ENCODE data around the gene MRS2. TPM values are rescaled to one million over a fixed set of nuclear protein-coding genes. Genes with fewer than 3 reads are reported as not detected.

The MRS2 gene
- total and polyA plus RNA-seq, 2 donors (not counting 3 experiments of a cell fraction or from before 2014, with no cell fraction given), result 12.1 to 21.1 TPM

GRCh38 chr6:24436979-24437378 lies 34.2 kb downstream of the MRS2 start:
- Histone ChIP-seq H3K9me3 (replicated peaks; ENCODE audit: control insufficient read depth, insufficient read depth, low read length) (no peaks in the 10 kb centered on the region), H3K4me2 (ENCODE audit: insufficient read depth, low read length) (no peak overlapping the region), H3K9ac (replicated peaks; ENCODE audit: extremely low read depth, insufficient read depth, low read length) (no peak overlapping the region), H2AFZ (ENCODE audit: low read depth, low read length) (no peak overlapping the region), H4K20me1 (replicated peaks; ENCODE audit: control insufficient read depth, extremely low read depth, insufficient read depth, low read length) (no peaks in the 10 kb centered on the region), H3K9me1 (replicated peaks; ENCODE audit: control insufficient read depth, extremely low read depth, insufficient read depth, low read length) (no peaks in the 10 kb centered on the region), H3K4me1 (ENCODE audit: control insufficient read depth, extremely low read depth, insufficient read depth, low read length) (no peaks in the 10 kb centered on the region), H3K27me3 (ENCODE audit: control insufficient read depth in 2 of 2, insufficient read depth in 2 of 2, low read length in 2 of 2) (no peaks in the 10 kb centered on the region), H3K27ac (ENCODE audit: insufficient read depth, low read depth, low read length) (no peak overlapping the region), H3K4me3 (replicated peaks in 1 of 3; ENCODE audit: insufficient read depth in 1 of 3, low read depth in 1 of 3, low read length in 3 of 3) (no peak overlapping the region), H3K36me3 (ENCODE audit: control insufficient read depth in 2 of 2, extremely low read depth in 1 of 2, insufficient read depth in 2 of 2, low read length in 2 of 2) (no peaks in the 10 kb centered on the region), H3K79me2 (ENCODE audit: control insufficient read depth, insufficient read depth, low read length) (no peaks in the 10 kb centered on the region)
- DNase-seq (ENCODE audit: low read depth, low spot score), result no peak
- FAIRE-seq, result no peak
- dilution Hi-C loops (cut with MboI; ENCODE audit: extremely low pct_ligation_motif_present, low sequenced_read_pairs), result no loop called here
- TF ChIP-seq GATA2 (IDR thresholded peaks at IDR 0.05; ENCODE audit: insufficient read depth, insufficient read length, low read depth, low read length) (no peak), MAX (IDR thresholded peaks at IDR 0.05; ENCODE audit: insufficient read depth, insufficient read length) (no peak), POLR2AphosphoS5 (IDR thresholded peaks at IDR 0.05; ENCODE audit: insufficient read depth, low read depth, low read length) (no peak), POLR2A (IDR thresholded peaks at IDR 0.05; ENCODE audit: low read depth, low read length) (no peak), JUN (IDR thresholded peaks at IDR 0.05; ENCODE audit: borderline replicate concordance, insufficient read depth, insufficient read length, low read depth) (no peak), CTCF (IDR thresholded peaks at IDR 0.05; ENCODE audit: extremely low read depth in 1 of 2, insufficient read depth in 1 of 2, low read depth in 1 of 2, low read length in 2 of 2) (no peak), EZH2 (IDR thresholded peaks at IDR 0.05; ENCODE audit: borderline replicate concordance, low read depth, low read length, severe bottlenecking) (no peak), FOS (IDR thresholded peaks at IDR 0.05; ENCODE audit: borderline replicate concordance, insufficient read depth, low read length) (no peak), MYC (IDR thresholded peaks at IDR 0.05; ENCODE audit: low read depth, low read length) (no peak)
- no TSS peak for BruUV-seq (replicated peaks)
- CTCF ChIA-PET, result no interaction called here
- intact Hi-C loops (cut with micrococcal nuclease), result no loop called here
- POLR2A ChIA-PET, result no interaction called here
